Measurements from ENCODE around the gene TRAPPC10. TPM values are rescaled to one million over a fixed set of nuclear protein-coding genes. Genes with fewer than 3 reads are reported as not detected.
A peak's percentile ranks its signal among the peaks of the same experiment; 100 is the strongest.

The TRAPPC10 gene
- total and polyA plus RNA-seq, 2 donors (not counting 1 experiment from before 2014, with no cell fraction given): 61.7 to 145 TPM

- ChIA-PET POLR2A (no interaction called here), CTCF (no interaction called here)
- no peak for TF ChIP-seq EZH2 (IDR thresholded peaks at IDR 0.05; ENCODE audit: borderline replicate concordance, insufficient read depth, low read depth, low read length, poor library complexity, severe bottlenecking)
- TF ChIP-seq, protein P1, sequence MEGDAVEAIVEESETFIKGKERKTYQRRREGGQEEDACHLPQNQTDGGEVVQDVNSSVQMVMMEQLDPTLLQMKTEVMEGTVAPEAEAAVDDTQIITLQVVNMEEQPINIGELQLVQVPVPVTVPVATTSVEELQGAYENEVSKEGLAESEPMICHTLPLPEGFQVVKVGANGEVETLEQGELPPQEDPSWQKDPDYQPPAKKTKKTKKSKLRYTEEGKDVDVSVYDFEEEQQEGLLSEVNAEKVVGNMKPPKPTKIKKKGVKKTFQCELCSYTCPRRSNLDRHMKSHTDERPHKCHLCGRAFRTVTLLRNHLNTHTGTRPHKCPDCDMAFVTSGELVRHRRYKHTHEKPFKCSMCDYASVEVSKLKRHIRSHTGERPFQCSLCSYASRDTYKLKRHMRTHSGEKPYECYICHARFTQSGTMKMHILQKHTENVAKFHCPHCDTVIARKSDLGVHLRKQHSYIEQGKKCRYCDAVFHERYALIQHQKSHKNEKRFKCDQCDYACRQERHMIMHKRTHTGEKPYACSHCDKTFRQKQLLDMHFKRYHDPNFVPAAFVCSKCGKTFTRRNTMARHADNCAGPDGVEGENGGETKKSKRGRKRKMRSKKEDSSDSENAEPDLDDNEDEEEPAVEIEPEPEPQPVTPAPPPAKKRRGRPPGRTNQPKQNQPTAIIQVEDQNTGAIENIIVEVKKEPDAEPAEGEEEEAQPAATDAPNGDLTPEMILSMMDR (IDR thresholded peaks at IDR 0.05): no peak
- H4K20me1 ChIP-seq (ENCODE audit: control insufficient read depth, insufficient read depth, low read length, poor library complexity, severe bottlenecking): no peaks in the 10 kb centered on the region
- peaks cover 3 to 8% of the 10 kb centered on the region in 2 donors for H3K4me1 ChIP-seq (ENCODE audit: control insufficient read depth in 2 of 2, insufficient read depth in 2 of 2, low read length in 2 of 2)
- H3K79me2 ChIP-seq (ENCODE audit: control insufficient read depth, insufficient read depth, low read length): peaks cover 30% of the 10 kb centered on the region
- no peak overlapping the region for H2AFZ ChIP-seq (ENCODE audit: insufficient read depth, low read depth, low read length, poor library complexity, severe bottlenecking)
- H3K27ac Mint-ChIP-seq: peak overlapping the region; percentile 61
- H3K9ac ChIP-seq (ENCODE audit: low read length): no peak overlapping the region
- H3K9me3 Mint-ChIP-seq (ENCODE audit: insufficient read depth): no peaks in the 10 kb centered on the region
- ATAC-seq (ENCODE audit: low read depth) (no peak), DNase-seq (no peak)
- WGBS (ENCODE audit: insufficient coverage): 96% methylated on average over 5 of the region's 7 CpGs
- H3K4me3 Mint-ChIP-seq: no peak overlapping the region
- intact Hi-C loops (cut with micrococcal nuclease): no loop called here
- no peaks in the 10 kb centered on the region for H3K27me3 Mint-ChIP-seq
- no peaks in the 10 kb centered on the region for H3K27me3 ChIP-seq (replicated peaks in 1 of 4; ENCODE audit: control extremely low read depth in 1 of 4, control insufficient read depth in 3 of 4, insufficient read depth in 4 of 4, low read length in 3 of 4)
- H3K36me3 ChIP-seq (replicated peaks in 1 of 2; ENCODE audit: control extremely low read depth in 1 of 2, control insufficient read depth in 1 of 2, extremely low read depth in 1 of 2, insufficient read depth in 2 of 2, low read length in 1 of 2): peaks cover 8 to 88% of the 10 kb centered on the region in 2 experiments
- no peaks in the 10 kb centered on the region for H3K9me3 ChIP-seq (ENCODE audit: control extremely low read depth in 1 of 3, control insufficient read depth in 2 of 3, insufficient read depth in 1 of 3, low read length in 2 of 3)
- H3K4me3 ChIP-seq (ENCODE audit: control extremely low read depth in 1 of 5, extremely low read depth in 1 of 5, insufficient read depth in 1 of 5, low read depth in 2 of 5, low read length in 4 of 5): no peak overlapping the region
- H3K4me2 ChIP-seq (replicated peaks; ENCODE audit: low read depth, low read length, poor library complexity, severe bottlenecking): no peak overlapping the region
- H3K27ac ChIP-seq (ENCODE audit: low read length in 2 of 2): peak overlapping the region in 1 of 2 donors; percentile 49
- peaks cover 14% of the 10 kb centered on the region for H3K4me1 Mint-ChIP-seq
Measured at GRCh38 chr21:44079846-44080245, 67.7 kb downstream of the TRAPPC10 start.

DNA sequence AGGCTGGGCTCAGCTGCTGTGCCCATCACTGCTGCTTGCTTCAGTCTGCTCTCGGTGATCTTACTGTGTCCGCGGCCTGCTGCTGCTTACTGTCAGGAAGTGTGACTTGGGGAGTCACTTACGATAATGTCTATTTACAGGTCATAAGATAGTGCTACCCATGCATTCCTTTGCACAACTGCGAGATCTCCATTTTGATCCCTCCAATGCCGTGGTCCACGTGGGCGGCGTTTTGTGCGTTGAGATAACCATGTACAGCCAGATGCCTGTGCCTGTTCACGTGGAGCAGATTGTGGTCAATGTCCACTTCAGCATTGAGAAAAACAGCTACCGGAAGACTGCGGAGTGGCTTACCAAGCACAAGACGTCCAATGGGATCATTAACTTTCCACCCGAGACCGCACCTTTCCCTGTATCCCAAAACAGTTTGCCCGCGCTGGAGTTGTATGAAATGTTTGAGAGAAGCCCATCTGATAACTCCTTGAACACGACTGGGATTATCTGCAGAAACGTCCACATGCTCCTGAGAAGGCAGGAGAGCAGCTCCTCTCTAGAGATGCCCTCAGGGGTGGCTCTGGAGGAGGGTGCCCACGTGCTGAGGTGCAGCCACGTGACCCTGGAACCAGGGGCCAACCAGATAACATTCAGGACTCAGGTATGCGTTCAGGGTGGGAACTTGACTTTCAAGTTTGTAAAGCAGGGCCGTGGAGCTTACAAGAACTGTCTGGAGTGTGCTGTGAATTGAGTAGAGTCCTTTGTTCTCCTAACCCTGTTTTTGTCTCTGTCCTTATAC, 70.7 kb downstream of the TRAPPC10 start:
- no peaks in the 10 kb centered on the region for H3K27me3 ChIP-seq (replicated peaks in 1 of 4; ENCODE audit: control extremely low read depth in 1 of 4, control insufficient read depth in 3 of 4, insufficient read depth in 4 of 4, low read length in 3 of 4)
- TF ChIP-seq EZH2 (IDR thresholded peaks at IDR 0.05; ENCODE audit: borderline replicate concordance, insufficient read depth, low read depth, low read length, poor library complexity, severe bottlenecking): no peak
- TF ChIP-seq, protein P1 (IDR thresholded peaks at IDR 0.05): no peak
- ATAC-seq (ENCODE audit: low read depth) (no peak), DNase-seq (no peak)
- ChIA-PET CTCF (interaction anchor here (0.5 to 1.4 kb wide), 3 partner anchors 9 to 784 kb away, joined by 4 to 5 read pairs (median 4); no protein-coding TSS in a partner anchor), POLR2A (interaction anchor here (1.5 kb wide), 1 partner anchor 12 kb away, joined by 3 read pairs; no protein-coding TSS in a partner anchor)
- H3K4me1 ChIP-seq (ENCODE audit: control insufficient read depth in 2 of 2, insufficient read depth in 2 of 2, low read length in 2 of 2): peaks cover 7 to 19% of the 10 kb centered on the region in 2 donors
- H3K79me2 ChIP-seq (ENCODE audit: control insufficient read depth, insufficient read depth, low read length): peaks cover 44% of the 10 kb centered on the region
- peak overlapping the region in 1 of 2 donors; percentile 58 for H3K27ac ChIP-seq (ENCODE audit: low read length in 2 of 2)
- Mint-ChIP-seq H3K27me3 (no peaks in the 10 kb centered on the region), H3K4me1 (peaks cover 28% of the 10 kb centered on the region), H3K27ac (peak overlapping the region; percentile 82), H3K4me3 (no peak overlapping the region), H3K9me3 (ENCODE audit: insufficient read depth) (no peaks in the 10 kb centered on the region)
- H4K20me1 ChIP-seq (ENCODE audit: control insufficient read depth, insufficient read depth, low read length, poor library complexity, severe bottlenecking): no peaks in the 10 kb centered on the region
- no peak overlapping the region for H3K4me3 ChIP-seq (ENCODE audit: control extremely low read depth in 1 of 5, extremely low read depth in 1 of 5, insufficient read depth in 1 of 5, low read depth in 2 of 5, low read length in 4 of 5)
- H2AFZ ChIP-seq (ENCODE audit: insufficient read depth, low read depth, low read length, poor library complexity, severe bottlenecking): no peak overlapping the region
- no peak overlapping the region for H3K4me2 ChIP-seq (replicated peaks; ENCODE audit: low read depth, low read length, poor library complexity, severe bottlenecking)
- peaks cover 8 to 91% of the 10 kb centered on the region in 2 experiments for H3K36me3 ChIP-seq (replicated peaks in 1 of 2; ENCODE audit: control extremely low read depth in 1 of 2, control insufficient read depth in 1 of 2, extremely low read depth in 1 of 2, insufficient read depth in 2 of 2, low read length in 1 of 2)
- 95% methylated on average over 20 of the region's 24 CpGs for WGBS (ENCODE audit: insufficient coverage)
- H3K9me3 ChIP-seq (ENCODE audit: control extremely low read depth in 1 of 3, control insufficient read depth in 2 of 3, insufficient read depth in 1 of 3, low read length in 2 of 3): no peaks in the 10 kb centered on the region
- intact Hi-C loops (cut with micrococcal nuclease): no loop called here
- no peak overlapping the region for H3K9ac ChIP-seq (ENCODE audit: low read length)
